T-helper 2 cell treated with Interferon-gamma antibody and Interleukin-4, amounts not matched to agents 100 ng/mL and 5 ng/mL, for 36 hours (primary cell): Measurements from ENCODE around the gene SSBP3. TPM values are rescaled to one million over a fixed set of nuclear protein-coding genes. Genes with fewer than 3 reads are reported as not detected.
"Not testable (repeated sequence)": the region's sequence is repeated elsewhere in the genome, so short reads cannot be mapped to it uniquely, and the experiment has no call there.

Source experiments
- intact Hi-C: fragments of 100-400 bp; cut with micrococcal nuclease; formaldehyde crosslinking; loops from one replicate; pipeline ENCODE4 v1.15.1; 2023
- total RNA-seq: library from RNA; stranded (reverse); gene quantifications from 2 replicates; pipeline ENCODE4 v1.2.3, GENCODE V29; 2022

The SSBP3 gene
- total RNA-seq, 1 donor from 2014 or later, result 82.8 TPM

- intact Hi-C loops, result no loop called here
Measured at GRCh38 chr1:54225986-54226559, 180.1 kb downstream of the SSBP3 start.

- intact Hi-C loops, result no loop called here
Measured at GRCh38 chr1:54225378-54225777, 180.8 kb downstream of the SSBP3 start.

- intact Hi-C loops, result no loop called here
Measured at GRCh38 chr1:54224233-54224632, 182.0 kb downstream of the SSBP3 start.

GRCh38 chr1:54223441-54224202 lies 182.6 kb downstream of the SSBP3 start:
- intact Hi-C loops, result no loop called here

- intact Hi-C loops, result no loop called here
Measured at GRCh38 chr1:54222711-54223110, 183.5 kb downstream of the SSBP3 start.

- intact Hi-C loops, result no loop called here
Measured at GRCh38 chr1:54221867-54222484, 184.2 kb downstream of the SSBP3 start.

GRCh38 chr1:54221113-54221834 lies 184.9 kb downstream of the SSBP3 start:
- intact Hi-C loops, result no loop called here

- intact Hi-C loops, result no loop called here
Measured at GRCh38 chr1:54220004-54220811, 186.0 kb downstream of the SSBP3 start.

GRCh38 chr1:54219688-54220003 lies 186.5 kb downstream of the SSBP3 start:
- intact Hi-C loops, result no loop called here

GRCh38 chr1:54218883-54219687 lies 187.1 kb downstream of the SSBP3 start:
- intact Hi-C loops, result no loop called here

- intact Hi-C loops, result no loop called here
Measured at GRCh38 chr1:54215523-54215922, 190.7 kb downstream of the SSBP3 start.

GRCh38 chr1:54212872-54213271 lies 193.3 kb downstream of the SSBP3 start:
- intact Hi-C loops, result no loop called here

- intact Hi-C loops, result not testable (repeated sequence)
Measured at GRCh38 chr1:54207896-54208295, 198.3 kb downstream of the SSBP3 start.

GRCh38 chr1:54207287-54207686 lies 198.9 kb downstream of the SSBP3 start:
- intact Hi-C loops, result no loop called here

- intact Hi-C loops, result no loop called here
Measured at GRCh38 chr1:54204199-54204598, 202.0 kb downstream of the SSBP3 start.

GRCh38 chr1:54200519-54200997 lies 205.6 kb downstream of the SSBP3 start:
- intact Hi-C loops, result loop anchor here (1.0 to 2.0 kb wide), 4 partner anchors 86 to 564 kb away; partner anchors contain the start of gene PARS2

GRCh38 chr1:54199765-54200518 lies 206.3 kb downstream of the SSBP3 start, which contains the start of the genes CYB5RL and MRPL37:
Gene CYB5RL (minus strand): TSS chr1:54200030. CDS start chr1:54195616, 4,414 bp downstream.
Gene MRPL37 (plus strand): TSS chr1:54200167. CDS start chr1:54200244, 77 bp downstream.
- intact Hi-C loops, result loop anchor here (1.0 to 2.0 kb wide), 4 partner anchors 87 to 564 kb away; partner anchors contain the start of gene PARS2

GRCh38 chr1:54199151-54199764 lies 206.9 kb downstream of the SSBP3 start:
- intact Hi-C loops, result no loop called here

GRCh38 chr1:54193453-54193852 lies 212.7 kb downstream of the SSBP3 start:
- intact Hi-C loops, result no loop called here
